SKM-1 treated with dmso at 0.1 percent for 144 hours (cell line): Measurements from ENCODE around the gene EXOC3L4.

ENCODE experiments used
- DNase-seq: peaks from one replicate; lab custom pipeline; 2025; ENCODE audit not compliant: unreplicated experiment; lab: John Stamatoyannopoulos, UW

EXOC3L4 gene

GRCh38 chr14:103090481-103091020 is 4.0 kb upstream of the EXOC3L4 start:
- no peak for DNase-seq

- DNase-seq = no peak
Measured at GRCh38 chr14:103091041-103091882, 3.3 kb upstream of the EXOC3L4 start.

- no peak for DNase-seq
Measured at GRCh38 chr14:103091883-103092222, 2.7 kb upstream of the EXOC3L4 start.

- DNase-seq = no peak
Measured at GRCh38 chr14:103093856-103094405, 594 bp upstream of the EXOC3L4 start.

GRCh38 chr14:103095210-103095778 is 769 bp downstream of the EXOC3L4 start:
- DNase-seq = no peak

- no peak for DNase-seq
Measured at GRCh38 chr14:103096387-103096786, 1.9 kb downstream of the EXOC3L4 start.

- no peak for DNase-seq
Measured at GRCh38 chr14:103097244-103097993, 2.9 kb downstream of the EXOC3L4 start.

- no peak for DNase-seq
Measured at GRCh38 chr14:103097994-103098957, 3.8 kb downstream of the EXOC3L4 start.

GRCh38 chr14:103099081-103099732 is 4.7 kb downstream of the EXOC3L4 start:
- no peak for DNase-seq

- DNase-seq = no peak
Measured at GRCh38 chr14:103099733-103100280, 5.3 kb downstream of the EXOC3L4 start.

GRCh38 chr14:103100281-103101121 is 6.0 kb downstream of the EXOC3L4 start:
- no peak for DNase-seq

GRCh38 chr14:103101257-103101962 is 6.9 kb downstream of the EXOC3L4 start:
- no peak for DNase-seq

- no peak for DNase-seq
Measured at GRCh38 chr14:103101963-103102688, 7.6 kb downstream of the EXOC3L4 start.

- DNase-seq = no peak
Measured at GRCh38 chr14:103102689-103103260, 8.2 kb downstream of the EXOC3L4 start.

- no peak for DNase-seq
Measured at GRCh38 chr14:103103461-103104388, 9.2 kb downstream of the EXOC3L4 start.

- no peak for DNase-seq
Measured at GRCh38 chr14:103104389-103104653, 9.8 kb downstream of the EXOC3L4 start.
